Mesenchymal stem cell (in vitro differentiated cells and primary cell): ENCODE results near the gene USP40.

ENCODE experiments used
- DNase-seq: peaks from one replicate; pipeline ENCODE4 v3.0.0-alpha.2; 2013
- H2AFZ ChIP-seq: one replicate; pipeline ENCODE4 v1.6.1; 2013; ENCODE audit warnings: low read depth, mild to moderate bottlenecking, control low read depth, inconsistent platforms, low read length, moderate library complexity
- H2AK5ac ChIP-seq: 2 replicates; pipeline ENCODE4 v1.6.1; 2013; ENCODE audit warnings: low read length, moderate library complexity, mild to moderate bottlenecking, inconsistent platforms; ENCODE audit not compliant: severe bottlenecking
- H2BK120ac ChIP-seq: one replicate; pipeline ENCODE4 v1.6.1; 2013; ENCODE audit warnings: low read depth, mild to moderate bottlenecking, inconsistent platforms, low read length, moderate library complexity
- H2BK12ac ChIP-seq, 2 experiments: one replicate each; pipeline ENCODE4 v1.6.1; 2013; ENCODE audit warnings: inconsistent platforms in 2 of 2, low read length in 2 of 2, mild to moderate bottlenecking in 2 of 2, moderate library complexity in 2 of 2, control low read depth in 1 of 2
- H2BK15ac ChIP-seq: one replicate; pipeline ENCODE4 v1.6.1; 2013; ENCODE audit warnings: mild to moderate bottlenecking, low read depth, inconsistent platforms; ENCODE audit not compliant: poor library complexity, severe bottlenecking
- H2BK5ac ChIP-seq: 2 replicates; pipeline ENCODE4 v1.6.1; 2013; ENCODE audit warnings: low read depth, mild to moderate bottlenecking, low read length, control low read depth, inconsistent platforms; ENCODE audit not compliant: poor library complexity, severe bottlenecking
- H3K14ac ChIP-seq, 2 experiments: one replicate each; pipeline ENCODE4 v1.6.1; 2013; ENCODE audit warnings: inconsistent platforms in 2 of 2, low read length in 2 of 2, control low read depth in 1 of 2, mild to moderate bottlenecking in 1 of 2, moderate library complexity in 1 of 2
- H3K18ac ChIP-seq, 2 experiments: one replicate each; pipeline ENCODE4 v1.6.1; 2013; ENCODE audit warnings: inconsistent platforms in 2 of 2, low read length in 2 of 2, control low read depth in 1 of 2, low read depth in 1 of 2, mild to moderate bottlenecking in 1 of 2
- H3K23ac ChIP-seq, 2 experiments: one replicate each; pipeline ENCODE4 v1.6.1; 2013; ENCODE audit warnings: inconsistent platforms in 2 of 2, low read length in 2 of 2, mild to moderate bottlenecking in 2 of 2, moderate library complexity in 2 of 2, control low read depth in 1 of 2
- H3K27ac ChIP-seq: 2 replicates; pipeline ENCODE4 v1.5.1; 2013; ENCODE audit warnings: mild to moderate bottlenecking, moderate library complexity, low read length, control low read depth, inconsistent platforms; ENCODE audit not compliant: poor library complexity, severe bottlenecking
- H3K27me3 ChIP-seq, 2 experiments: 2 replicates each; pipeline versions ENCODE4 v1.6.1 to v1.7.0; 2013; ENCODE audit warnings: low read length in 2 of 2, mild to moderate bottlenecking in 2 of 2, moderate library complexity in 2 of 2, control low read depth in 1 of 2, inconsistent platforms in 1 of 2; ENCODE audit not compliant: control insufficient read depth in 1 of 2, insufficient read depth in 1 of 2
- H3K36me3 ChIP-seq, 2 experiments: 2 replicates each; pipeline versions ENCODE4 v1.6.1 to v1.7.0; 2013; ENCODE audit warnings: low read length in 2 of 2, control low read depth in 1 of 2, inconsistent platforms in 1 of 2, low read depth in 1 of 2, mild to moderate bottlenecking in 1 of 2; ENCODE audit not compliant: insufficient read depth in 2 of 2, control insufficient read depth in 1 of 2
- H3K4ac ChIP-seq, 2 experiments: one replicate each; pipeline ENCODE4 v1.6.1; 2013; ENCODE audit warnings: inconsistent platforms in 2 of 2, low read length in 2 of 2, mild to moderate bottlenecking in 2 of 2, moderate library complexity in 2 of 2, control low read depth in 1 of 2, low read depth in 1 of 2
- H3K4me1 ChIP-seq: 2 replicates; pipeline ENCODE4 v1.6.1; 2013; ENCODE audit warnings: low read depth, low read length, control low read depth; ENCODE audit not compliant: control insufficient read depth, insufficient read depth
- H3K4me2 ChIP-seq: 2 replicates; pipeline ENCODE4 v1.6.1; 2013; ENCODE audit warnings: low read length, mild to moderate bottlenecking, inconsistent platforms; ENCODE audit not compliant: poor library complexity, severe bottlenecking
- H3K4me3 ChIP-seq, 2 experiments: 2 replicates each; pipeline versions ENCODE4 v1.5.1 to v1.7.0; 2013; ENCODE audit warnings: low read length in 2 of 2, mild to moderate bottlenecking in 2 of 2, control low read depth in 1 of 2, low read depth in 1 of 2; ENCODE audit not compliant: insufficient read depth in 1 of 2
- H3K79me1 ChIP-seq: replicated peaks from 2 replicates; pipeline ENCODE4 v1.6.1; 2013; ENCODE audit warnings: mild to moderate bottlenecking, control low read depth, low read length, inconsistent platforms; ENCODE audit not compliant: poor library complexity, severe bottlenecking
- H3K9ac ChIP-seq: 2 replicates; pipeline ENCODE4 v1.7.0; 2013; ENCODE audit warnings: mild to moderate bottlenecking, low read length, moderate library complexity
- H3K9me3 ChIP-seq: 2 replicates; pipeline ENCODE4 v1.7.0; 2013; ENCODE audit warnings: mild to moderate bottlenecking, low read length; ENCODE audit not compliant: control insufficient read depth
- H4K8ac ChIP-seq: one replicate; pipeline ENCODE4 v1.6.1; 2013; ENCODE audit warnings: inconsistent platforms, mild to moderate bottlenecking, low read length, moderate library complexity
- H4K91ac ChIP-seq: one replicate; pipeline ENCODE4 v1.6.1; 2013; ENCODE audit warnings: mild to moderate bottlenecking, low read length, inconsistent platforms
- WGBS: methylation state at CpG from one replicate; pipeline ENCODE4 v1.1.7; 2013; ENCODE audit warnings: mixed read lengths; 5-methylcytosine and 5-hydroxymethylcytosine counted together

The USP40 gene

DNA sequence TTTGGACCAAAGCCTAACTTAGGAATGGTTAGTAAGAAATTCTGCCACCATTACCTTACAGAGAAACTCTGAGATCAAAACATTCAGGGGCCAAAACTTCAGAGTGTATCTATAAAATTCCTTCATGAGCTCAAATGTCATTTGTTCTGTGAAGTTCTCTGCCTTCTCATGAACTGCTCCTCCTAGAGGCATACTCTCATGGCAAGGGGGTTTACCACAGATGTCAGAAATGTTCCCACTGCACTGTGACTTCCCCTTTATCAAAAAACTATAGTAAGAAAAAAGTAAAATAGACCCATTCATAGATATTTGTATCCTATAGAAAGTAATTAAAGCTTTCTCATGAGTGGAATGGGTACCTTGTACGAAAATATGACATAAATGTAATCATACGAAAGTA, 68.5 kb downstream of the USP40 start:
- no CpG with 5 or more reads among the region's 2 CpGs for WGBS
- H3K4me2 ChIP-seq: no peak overlapping the region
- no peak overlapping the region for H2BK120ac ChIP-seq
- no peak for DNase-seq
- H3K79me1 ChIP-seq: peaks cover 7% of the 10 kb centered on the region
- H3K36me3 ChIP-seq: peaks cover 14 to 95% of the 10 kb centered on the region in 2 experiments
- H3K27me3 ChIP-seq: no peaks in the 10 kb centered on the region
- no peak overlapping the region for H3K27ac ChIP-seq
- H4K91ac ChIP-seq: no peak overlapping the region
- peaks cover 8% of the 10 kb centered on the region for H3K9me3 ChIP-seq
- H3K4me3 ChIP-seq: no peak overlapping the region
- no peak overlapping the region for H3K18ac ChIP-seq
- no peak overlapping the region for H2AFZ ChIP-seq
- H2BK15ac ChIP-seq: no peak overlapping the region
- no peak overlapping the region for H3K9ac ChIP-seq
- H3K14ac ChIP-seq: no peak overlapping the region
- no peak overlapping the region for H3K4ac ChIP-seq
- no peak overlapping the region for H4K8ac ChIP-seq
- no peak overlapping the region for H2BK5ac ChIP-seq
- no peak overlapping the region for H3K23ac ChIP-seq
- no peaks in the 10 kb centered on the region for H3K4me1 ChIP-seq
- H2AK5ac ChIP-seq: no peak overlapping the region
- no peak overlapping the region for H2BK12ac ChIP-seq

DNA sequence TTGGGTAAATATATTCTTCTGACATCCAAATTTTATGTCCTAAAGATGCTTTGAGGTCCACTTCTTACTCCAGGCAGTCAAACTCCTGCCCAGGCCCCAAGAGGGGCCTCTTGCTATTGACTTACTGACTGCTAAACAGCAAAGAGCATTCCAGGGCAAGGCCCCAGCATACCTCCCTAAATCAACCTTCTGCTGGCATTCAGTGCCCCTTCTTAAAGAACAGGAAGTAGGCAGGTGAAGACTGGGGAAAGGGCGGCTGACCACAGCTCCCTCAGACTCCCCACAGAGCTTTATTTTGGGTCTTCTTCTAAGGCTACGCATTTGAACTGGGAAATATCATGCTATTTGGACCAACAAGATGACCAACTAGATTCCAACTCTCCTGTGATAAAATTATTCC, 68.9 kb downstream of the USP40 start:
- Histone ChIP-seq H3K4ac (no peak overlapping the region), H4K91ac (no peak overlapping the region), H3K4me1 (no peaks in the 10 kb centered on the region), H2BK15ac (no peak overlapping the region), H3K4me3 (no peak overlapping the region), H2AFZ (no peak overlapping the region), H3K23ac (no peak overlapping the region), H3K27me3 (no peaks in the 10 kb centered on the region), H2BK5ac (no peak overlapping the region), H3K4me2 (no peak overlapping the region), H4K8ac (no peak overlapping the region), H2AK5ac (no peak overlapping the region), H3K27ac (no peak overlapping the region), H2BK120ac (no peak overlapping the region), H3K9ac (no peak overlapping the region), H3K79me1 (peaks cover 7% of the 10 kb centered on the region), H2BK12ac (no peak overlapping the region), H3K36me3 (peaks cover 16 to 95% of the 10 kb centered on the region in 2 experiments), H3K9me3 (peaks cover 4% of the 10 kb centered on the region), H3K14ac (no peak overlapping the region), H3K18ac (no peak overlapping the region)
- WGBS: 100% methylated on average over 2 of the region's 2 CpGs
- DNase-seq: no peak

DNA sequence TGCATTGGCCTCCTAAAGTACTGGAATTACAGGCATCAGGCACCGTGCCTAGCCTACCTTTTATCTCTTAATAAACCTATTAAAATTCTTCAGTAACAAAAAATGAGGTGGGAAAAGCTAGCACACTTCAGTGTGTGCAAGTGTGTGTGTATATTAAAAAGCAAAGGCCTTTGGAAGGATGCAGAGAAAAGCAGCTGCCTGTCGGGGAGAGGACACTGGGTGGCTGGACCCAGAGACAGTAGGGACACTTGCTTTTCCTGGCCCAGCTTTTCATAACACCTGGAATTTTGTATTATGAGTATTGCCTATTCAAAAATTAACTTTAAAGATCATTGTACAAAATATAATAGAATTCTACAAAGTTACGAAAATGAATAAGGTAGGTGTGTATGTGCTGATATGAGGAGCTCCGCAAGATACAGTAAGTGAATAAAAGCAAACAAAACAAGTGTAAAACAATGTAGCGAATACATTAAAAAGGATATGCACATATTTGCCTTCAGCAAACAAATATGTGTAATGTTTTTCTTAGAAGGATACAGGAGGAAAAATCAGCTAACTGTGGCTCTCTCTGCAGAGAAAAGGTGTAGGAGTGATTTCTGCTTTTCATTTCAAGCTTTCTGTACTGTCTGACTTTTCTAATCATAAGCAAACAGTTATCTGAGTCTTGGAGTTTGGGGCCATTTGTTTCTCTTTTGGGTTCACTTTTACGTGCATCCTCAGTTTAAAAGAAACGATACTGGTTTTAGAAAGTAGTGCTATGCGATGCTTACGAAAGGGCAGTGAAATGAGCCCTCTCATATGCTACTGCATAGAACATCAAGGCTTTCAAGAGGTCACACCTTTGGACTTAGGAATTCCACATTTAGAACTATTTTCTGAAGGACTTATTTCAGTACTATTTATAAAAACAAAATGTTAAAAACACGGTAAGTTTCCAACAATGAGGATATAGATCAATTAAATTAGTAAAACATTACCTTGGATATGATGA, 70.8 kb downstream of the USP40 start:
- Histone ChIP-seq H2AFZ (no peak overlapping the region), H3K4me1 (no peaks in the 10 kb centered on the region), H4K8ac (no peak overlapping the region), H3K4me3 (no peak overlapping the region), H3K23ac (no peak overlapping the region), H2BK5ac (no peak overlapping the region), H2AK5ac (no peak overlapping the region), H3K14ac (no peak overlapping the region), H3K9me3 (no peaks in the 10 kb centered on the region), H3K27me3 (no peaks in the 10 kb centered on the region), H3K9ac (no peak overlapping the region), H3K79me1 (peaks cover 4% of the 10 kb centered on the region), H3K18ac (no peak overlapping the region), H3K4me2 (no peak overlapping the region), H2BK120ac (no peak overlapping the region), H3K27ac (no peak overlapping the region), H2BK15ac (no peak overlapping the region), H2BK12ac (no peak overlapping the region), H4K91ac (no peak overlapping the region), H3K4ac (no peak overlapping the region), H3K36me3 (peaks cover 20 to 95% of the 10 kb centered on the region in 2 experiments)
- no peak for DNase-seq
- 86% methylated on average over 5 of the region's 10 CpGs for WGBS

DNA sequence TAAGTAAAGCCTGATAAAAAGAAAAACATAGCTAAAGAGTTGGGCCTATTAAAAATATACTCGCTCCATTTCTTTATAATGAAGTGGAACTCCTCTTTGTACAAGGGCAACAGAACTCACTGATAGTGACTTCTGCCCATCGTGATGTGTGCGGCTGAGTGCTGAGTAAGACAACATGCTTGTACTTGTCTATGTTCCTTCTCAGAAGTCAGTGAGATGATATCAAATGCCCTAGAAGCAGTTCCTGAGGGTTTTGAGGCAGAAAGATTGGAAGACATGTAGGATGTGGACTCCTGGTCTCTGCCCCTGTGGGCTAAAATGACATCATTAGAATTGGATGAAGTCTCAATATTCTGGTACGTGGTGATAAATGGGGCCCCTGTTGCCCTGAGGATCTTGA, 73.8 kb downstream of the USP40 start:
- peak overlapping the region; percentile 45 for H2AK5ac ChIP-seq
- no peak overlapping the region for H2AFZ ChIP-seq
- H3K4me3 ChIP-seq: no peak overlapping the region
- no peak overlapping the region for H2BK120ac ChIP-seq
- peaks cover 27 to 88% of the 10 kb centered on the region in 2 experiments for H3K36me3 ChIP-seq
- H2BK15ac ChIP-seq: no peak overlapping the region
- no peaks in the 10 kb centered on the region for H3K9me3 ChIP-seq
- no peak overlapping the region for H3K18ac ChIP-seq
- H3K4ac ChIP-seq: no peak overlapping the region
- H3K27me3 ChIP-seq: no peaks in the 10 kb centered on the region
- no peak overlapping the region for H3K27ac ChIP-seq
- no peak overlapping the region for H3K23ac ChIP-seq
- H3K4me1 ChIP-seq: peaks cover 7% of the 10 kb centered on the region
- H4K8ac ChIP-seq: no peak overlapping the region
- DNase-seq: no peak
- no peak overlapping the region for H2BK12ac ChIP-seq
- no peak overlapping the region for H3K4me2 ChIP-seq
- peak overlapping the region; percentile 50 for H2BK5ac ChIP-seq
- WGBS: 100% methylated on average over 3 of the region's 4 CpGs
- no peak overlapping the region for H3K14ac ChIP-seq
- no peak overlapping the region for H4K91ac ChIP-seq
- peaks cover 3% of the 10 kb centered on the region for H3K79me1 ChIP-seq
- no peak overlapping the region for H3K9ac ChIP-seq
